Measurements from ENCODE around the gene KLHDC7A.

- TF ChIP-seq POLR2AphosphoS5 (IDR thresholded peaks at IDR 0.05; ENCODE audit: low read depth, low read length), result no peak
- no peak for TF ChIP-seq POLR2A (IDR thresholded peaks at IDR 0.05; ENCODE audit: low read depth, low read length)
- TF ChIP-seq TAF1 (IDR thresholded peaks at IDR 0.05; ENCODE audit: borderline replicate concordance, low read depth, low read length), result no peak
Observed at GRCh38 chr1:18481190-18481920, 625 bp downstream of the KLHDC7A start.
